ENCODE results near the gene CER1.
A peak's percentile ranks its signal among the peaks of the same experiment; 100 is the strongest.
"Not testable (repeated sequence)": the region's sequence is repeated elsewhere in the genome, so short reads cannot be mapped to it uniquely, and the experiment has no call there.

The CER1 gene

GRCh38 chr9:14687042-14687719, 35.4 kb downstream of the CER1 start:
- no peak overlapping the region for H3K4me3 ChIP-seq (ENCODE audit: low read length)
- no peak for TF ChIP-seq CTCF (IDR thresholded peaks at IDR 0.05; ENCODE audit: insufficient read depth, low read depth, low read length, missing control alignments)
- DNase-seq (ENCODE audit: low read depth), result peak; percentile 55

DNA sequence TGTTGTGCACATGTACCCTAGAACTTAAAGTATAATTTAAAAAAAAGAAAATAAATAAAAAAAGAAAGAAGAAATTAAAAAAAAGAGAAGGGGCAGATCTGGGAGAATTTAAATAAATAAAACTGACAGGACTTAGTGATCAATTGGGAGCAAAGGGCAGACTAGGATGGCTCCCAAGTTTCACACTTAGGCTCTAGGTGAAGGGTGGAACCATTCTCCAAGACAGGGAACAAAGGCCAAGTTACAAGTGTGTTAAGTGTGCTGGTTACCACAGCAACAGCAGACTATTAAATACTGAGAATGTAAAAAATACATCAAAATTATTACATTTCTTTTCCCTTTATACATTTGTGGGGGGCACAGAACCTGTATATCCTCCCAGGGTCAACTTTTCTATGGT, 36.4 kb downstream of the CER1 start:
- TF ChIP-seq CTCF (IDR thresholded peaks at IDR 0.05; ENCODE audit: insufficient read depth, low read depth, low read length, missing control alignments), result no peak
- no peak for DNase-seq (ENCODE audit: low read depth)
- no peak overlapping the region for H3K4me3 ChIP-seq (ENCODE audit: low read length)

DNA sequence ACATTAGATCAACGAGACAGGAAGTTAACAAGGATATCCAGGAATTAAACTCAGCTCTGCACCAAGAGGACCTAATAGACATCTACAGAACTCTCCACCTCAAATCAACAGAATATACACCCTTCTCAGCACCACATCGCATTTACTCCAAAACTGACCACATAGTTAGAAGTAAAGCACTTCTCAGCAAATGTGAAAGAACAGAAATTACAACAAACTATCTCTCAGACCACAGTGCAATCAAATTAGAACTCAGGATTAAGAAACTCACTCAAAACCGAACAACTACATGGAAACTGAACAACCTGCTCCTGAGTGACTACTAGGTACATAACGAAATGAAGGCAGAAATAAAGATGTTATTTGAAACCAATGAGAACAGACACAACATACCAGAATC, 39.9 kb downstream of the CER1 start:
- not testable (repeated sequence) for H3K4me3 ChIP-seq (ENCODE audit: low read length); DNase-seq (ENCODE audit: low read depth)

DNA sequence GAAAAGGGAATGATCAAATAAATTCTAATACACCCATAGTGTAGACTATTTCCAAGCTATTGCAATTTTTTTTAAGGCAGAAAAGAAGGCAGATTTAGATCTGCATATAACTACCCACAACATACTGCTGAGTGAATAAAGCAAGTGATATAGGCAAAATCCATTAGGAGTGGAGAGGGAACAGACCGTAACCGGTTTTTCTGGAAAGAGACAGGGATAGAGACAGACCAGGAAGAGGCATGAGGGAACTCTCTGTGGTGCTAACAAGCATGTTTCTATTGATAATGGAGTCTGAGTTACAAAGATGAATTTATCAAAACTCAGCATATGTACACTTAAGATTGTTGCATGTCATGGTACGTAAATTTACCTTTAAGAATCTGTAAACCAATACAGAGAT, 43.8 kb downstream of the CER1 start:
- H3K4me3 ChIP-seq (ENCODE audit: low read length), result no peak overlapping the region
- DNase-seq (ENCODE audit: low read depth), result peak; percentile 40
- TF ChIP-seq CTCF (IDR thresholded peaks at IDR 0.05; ENCODE audit: insufficient read depth, low read depth, low read length, missing control alignments), result no peak

DNA sequence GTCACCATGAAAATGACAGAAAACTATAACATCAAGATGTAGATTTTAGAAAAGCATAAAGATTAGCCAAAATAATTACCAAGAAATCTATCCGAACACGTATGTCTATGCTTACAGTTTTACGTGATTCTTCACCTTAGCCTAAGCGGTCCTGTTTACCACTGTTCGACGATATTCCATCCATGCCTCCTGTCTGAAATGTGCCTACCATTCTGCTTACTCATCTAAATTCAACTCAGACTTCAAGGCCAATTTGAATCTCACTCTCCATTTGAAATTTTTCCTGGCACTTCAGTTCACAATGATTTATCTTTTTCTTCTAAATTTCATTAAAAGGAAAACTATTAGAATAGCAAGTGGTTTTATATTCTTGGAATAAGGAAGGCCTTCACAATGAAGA, 44.7 kb downstream of the CER1 start:
- H3K4me3 ChIP-seq (ENCODE audit: low read length), result no peak overlapping the region
- no peak for DNase-seq (ENCODE audit: low read depth)
- no peak for TF ChIP-seq CTCF (IDR thresholded peaks at IDR 0.05; ENCODE audit: insufficient read depth, low read depth, low read length, missing control alignments)

GRCh38 chr9:14677396-14677795, 45.1 kb downstream of the CER1 start:
- peak; percentile 59 for DNase-seq (ENCODE audit: low read depth)
- no peak for TF ChIP-seq CTCF (IDR thresholded peaks at IDR 0.05; ENCODE audit: insufficient read depth, low read depth, low read length, missing control alignments)
- no peak overlapping the region for H3K4me3 ChIP-seq (ENCODE audit: low read length)

- no peak for TF ChIP-seq CTCF (IDR thresholded peaks at IDR 0.05; ENCODE audit: insufficient read depth, low read depth, low read length, missing control alignments)
- no peak for DNase-seq (ENCODE audit: low read depth)
- no peak overlapping the region for H3K4me3 ChIP-seq (ENCODE audit: low read length)
These were observed 47.9 kb downstream of the CER1 start for GRCh38 chr9:14674630-14675029.
